Measurements from ENCODE around the gene TTBK1.

DNA sequence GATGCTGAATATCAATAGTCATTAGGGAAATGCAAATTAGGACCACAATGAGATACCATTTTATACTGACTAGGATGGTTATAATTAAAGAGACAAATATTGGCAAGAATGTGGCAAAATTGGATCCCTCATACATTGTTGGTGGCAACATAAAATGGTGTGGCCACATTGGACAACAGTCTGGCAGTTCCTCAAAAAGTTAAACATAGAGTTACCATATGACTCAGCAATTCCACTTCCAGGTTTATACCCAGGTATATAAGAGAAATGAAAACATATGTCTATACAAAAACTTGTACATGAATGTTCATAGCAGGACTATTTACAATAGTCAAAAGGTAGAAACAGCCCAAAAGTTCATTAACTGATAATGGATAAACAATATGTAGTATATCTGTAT lies 67.3 kb downstream of the TTBK1 start:
- TF ChIP-seq, protein P1, sequence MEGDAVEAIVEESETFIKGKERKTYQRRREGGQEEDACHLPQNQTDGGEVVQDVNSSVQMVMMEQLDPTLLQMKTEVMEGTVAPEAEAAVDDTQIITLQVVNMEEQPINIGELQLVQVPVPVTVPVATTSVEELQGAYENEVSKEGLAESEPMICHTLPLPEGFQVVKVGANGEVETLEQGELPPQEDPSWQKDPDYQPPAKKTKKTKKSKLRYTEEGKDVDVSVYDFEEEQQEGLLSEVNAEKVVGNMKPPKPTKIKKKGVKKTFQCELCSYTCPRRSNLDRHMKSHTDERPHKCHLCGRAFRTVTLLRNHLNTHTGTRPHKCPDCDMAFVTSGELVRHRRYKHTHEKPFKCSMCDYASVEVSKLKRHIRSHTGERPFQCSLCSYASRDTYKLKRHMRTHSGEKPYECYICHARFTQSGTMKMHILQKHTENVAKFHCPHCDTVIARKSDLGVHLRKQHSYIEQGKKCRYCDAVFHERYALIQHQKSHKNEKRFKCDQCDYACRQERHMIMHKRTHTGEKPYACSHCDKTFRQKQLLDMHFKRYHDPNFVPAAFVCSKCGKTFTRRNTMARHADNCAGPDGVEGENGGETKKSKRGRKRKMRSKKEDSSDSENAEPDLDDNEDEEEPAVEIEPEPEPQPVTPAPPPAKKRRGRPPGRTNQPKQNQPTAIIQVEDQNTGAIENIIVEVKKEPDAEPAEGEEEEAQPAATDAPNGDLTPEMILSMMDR (conservative IDR thresholded peaks at IDR 0.05; ENCODE audit: low read depth, low read length): no peak
- no peak for TF ChIP-seq EZH2 (IDR thresholded peaks at IDR 0.05; ENCODE audit: borderline replicate concordance, low read depth, low read length, poor library complexity, severe bottlenecking)

All from A673 (cell line).